Fibroblast of mammary gland (primary cell): ENCODE data around the gene COPZ1.
"Not testable (repeated sequence)": the region's sequence is repeated elsewhere in the genome, so short reads cannot be mapped to it uniquely, and the experiment has no call there.

Experiments used
- DNase-seq: peaks from one replicate; pipeline ENCODE4 v3.0.0-alpha.2; 2010; ENCODE audit warnings: low read depth
- H3K4me3 ChIP-seq: 2 replicates; pipeline ENCODE4 v1.5.1; 2011; ENCODE audit warnings: low read depth, mild to moderate bottlenecking, low read length, moderate library complexity; ENCODE audit not compliant: control insufficient read depth
- CTCF ChIP-seq: conservative IDR thresholded peaks from 2 replicates; pipeline ENCODE4 v1.5.1; 2011; ENCODE audit warnings: low read depth, low read length, inconsistent platforms; ENCODE audit not compliant: control insufficient read depth, insufficient read depth

COPZ1 gene

GRCh38 chr12:54280468-54281260, 44.3 kb upstream of the COPZ1 start, which contains the start of gene HNRNPA1:
HNRNPA1 (plus strand) TSS chr12:54280726; CDS start chr12:54280808, 82 bp downstream.
- DNase-seq: peak; percentile 100
- H3K4me3 ChIP-seq: peak within 1 kb of the TSS; percentile 99
- TF ChIP-seq CTCF: no peak

GRCh38 chr12:54281261-54281638, 43.7 kb upstream of the COPZ1 start:
- not testable (repeated sequence) for DNase-seq
- H3K4me3 ChIP-seq: peak overlapping the region; percentile 99

- not testable (repeated sequence) for DNase-seq
- peak overlapping the region; percentile 99 for H3K4me3 ChIP-seq
These were observed 43.2 kb upstream of the COPZ1 start for GRCh38 chr12:54281694-54282093.

GRCh38 chr12:54282949-54283593, 41.9 kb upstream of the COPZ1 start:
- peak overlapping the region; percentile 99 for H3K4me3 ChIP-seq
- no peak for TF ChIP-seq CTCF
- no peak for DNase-seq

GRCh38 chr12:54284070-54284780, 40.7 kb upstream of the COPZ1 start:
- DNase-seq: not testable (repeated sequence)
- peak overlapping the region; percentile 99 for H3K4me3 ChIP-seq

GRCh38 chr12:54285150-54286041, 39.5 kb upstream of the COPZ1 start:
- no peak overlapping the region for H3K4me3 ChIP-seq
- no peak for DNase-seq

More at GRCh38 chr12:54285150-54286041, 39.5 kb upstream of the COPZ1 start:
- TF ChIP-seq CTCF: peak; percentile 38
